Esophagus (tissue), 2 donors: ENCODE results near the gene DPP6. TPM values are rescaled to one million over a fixed set of nuclear protein-coding genes. Genes with fewer than 3 reads are reported as not detected.
"Not testable (repeated sequence)": the region's sequence is repeated elsewhere in the genome, so short reads cannot be mapped to it uniquely, and the experiment has no call there.

Source experiments
- H3K27ac ChIP-seq, 2 donors: one replicate each; pipeline ENCODE4 v1.5.1; 2013; ENCODE audit warnings: low read depth in 2 of 2, mild to moderate bottlenecking in 2 of 2, inconsistent platforms in 1 of 2, low read length in 1 of 2, moderate library complexity in 1 of 2
- H3K27me3 ChIP-seq, 2 donors: one replicate each; pipeline ENCODE4 v1.6.1; 2013; ENCODE audit warnings: low read length in 2 of 2, control low read depth in 1 of 2, mild to moderate bottlenecking in 1 of 2; ENCODE audit not compliant: insufficient read depth in 2 of 2, control insufficient read depth in 1 of 2
- H3K36me3 ChIP-seq, 2 donors: one replicate each; pipeline ENCODE4 v1.6.1; 2013; ENCODE audit warnings: low read length in 1 of 2; ENCODE audit not compliant: control insufficient read depth in 2 of 2, insufficient read depth in 2 of 2
- H3K4me1 ChIP-seq, 2 donors: one replicate each; pipeline ENCODE4 v1.6.1; 2013; ENCODE audit warnings: low read length in 1 of 2; ENCODE audit not compliant: control insufficient read depth in 2 of 2, insufficient read depth in 2 of 2
- H3K4me3 ChIP-seq, 2 donors: one replicate each; pipeline ENCODE4 v1.5.1; 2013; ENCODE audit warnings: low read length in 2 of 2, mild to moderate bottlenecking in 2 of 2, low read depth in 1 of 2, moderate library complexity in 1 of 2
- H3K9me3 ChIP-seq, 2 donors: one replicate each; pipeline ENCODE4 v1.6.1; 2013; ENCODE audit warnings: mild to moderate bottlenecking in 2 of 2, low read depth in 1 of 2, low read length in 1 of 2, moderate library complexity in 1 of 2; ENCODE audit not compliant: control insufficient read depth in 2 of 2, insufficient read depth in 1 of 2
- WGBS, 2 donors: extraction: QIAGEN DNeasy Blood & Tissue Kit; methylation state at CpG; one replicate each; pipeline ENCODE4 v1.1.7; 2013; 5-methylcytosine and 5-hydroxymethylcytosine counted together
- polyA plus RNA-seq, 2 donors: library from polyadenylated mRNA; stranded (reverse); fragments of 200-250 nt; gene quantifications; one replicate each; pipeline ENCODE4 v1.2.3, GENCODE V29; 2013
- donor health status: healthy with polysubstance abuse.
- donor health status: Bipolar disorder and iron deficiency.

DPP6 gene
- polyA plus RNA-seq, 2 donors, result 0.24 to 0.60 TPM

DNA sequence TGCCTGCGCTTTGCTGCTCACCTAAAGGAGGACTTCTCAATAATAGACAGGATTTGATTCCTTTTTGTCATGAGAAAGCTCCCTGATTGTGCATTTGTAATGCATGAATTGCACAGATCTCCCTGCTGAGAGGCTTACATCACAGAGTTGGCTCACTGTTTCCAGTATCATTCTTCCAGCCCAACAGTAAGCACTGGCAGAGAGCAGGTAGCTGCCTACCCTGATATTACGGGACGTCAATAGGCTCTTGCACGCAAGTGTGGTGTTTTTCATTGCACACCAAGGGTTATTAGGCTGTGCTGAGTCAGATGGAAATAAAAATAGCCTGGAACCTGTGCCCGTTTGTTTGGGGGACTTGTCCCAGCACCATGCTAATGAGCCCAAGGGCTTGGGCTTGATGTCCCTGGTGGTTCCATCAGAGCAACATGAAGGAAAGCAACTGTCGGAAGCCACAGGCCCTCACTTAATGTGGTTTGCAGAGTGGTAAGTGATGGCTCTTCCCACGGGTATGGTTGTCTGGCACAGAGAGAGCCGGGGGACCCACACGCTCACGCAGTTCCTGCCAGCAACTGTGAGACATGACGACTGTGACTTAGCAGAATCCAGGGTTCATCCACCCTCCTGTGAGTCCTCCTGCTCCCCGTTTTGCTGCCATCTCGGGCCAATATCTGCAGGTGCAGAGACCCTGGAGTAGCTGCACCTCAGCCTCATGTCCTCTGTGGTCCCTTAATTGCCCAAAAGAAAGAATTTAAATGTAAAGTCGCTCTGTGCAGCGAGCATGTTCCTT is 20.4 kb downstream of the DPP6 start:
- not testable (repeated sequence) for H3K4me3 ChIP-seq, H3K9me3 ChIP-seq, H3K36me3 ChIP-seq, H3K27ac ChIP-seq, H3K27me3 ChIP-seq, H3K4me1 ChIP-seq
- 74 to 81% methylated on average over 15 of the region's 15 CpGs for WGBS, 2 donors

DNA sequence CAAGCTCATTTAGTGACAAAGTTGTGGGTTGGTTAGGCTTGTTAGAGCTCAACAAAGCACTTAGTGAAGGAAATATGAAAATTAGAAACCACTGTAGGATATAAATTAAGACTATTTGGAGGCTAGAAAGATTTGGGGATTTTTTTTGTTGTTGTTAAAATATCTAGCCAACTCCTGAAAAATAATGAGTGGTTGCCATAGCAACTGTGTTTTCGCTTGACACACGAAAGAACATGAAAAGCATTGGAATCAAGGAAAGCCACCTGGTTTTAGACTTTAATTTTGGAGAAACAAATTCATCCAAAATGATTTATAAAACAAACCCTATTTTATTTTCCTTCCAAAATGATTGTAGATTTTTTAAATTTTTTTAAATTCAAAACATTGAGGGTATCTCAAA is 26.3 kb downstream of the DPP6 start:
- not testable (repeated sequence) for H3K4me1 ChIP-seq
- WGBS, 2 donors, result 69 to 78% methylated on average over 2 of the region's 2 CpGs

DNA sequence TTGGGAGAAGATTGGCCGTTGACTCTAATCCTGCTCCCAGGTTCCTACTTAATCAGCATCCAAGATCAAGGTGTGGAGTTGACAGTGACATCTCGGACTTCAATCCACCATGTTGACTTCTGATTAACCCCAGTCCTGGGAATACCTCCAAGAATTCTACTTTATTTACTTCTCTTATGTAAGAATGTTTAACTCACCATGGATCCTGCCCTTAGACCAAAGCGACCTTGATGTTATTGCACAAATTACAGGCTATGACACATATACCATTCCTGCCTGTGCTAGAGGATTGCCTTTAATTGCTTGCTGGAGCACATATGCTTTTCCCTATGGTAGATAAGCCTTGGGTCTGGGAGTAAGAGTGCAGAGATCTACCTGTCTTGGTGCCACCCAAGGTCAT is 28.1 kb downstream of the DPP6 start:
- not testable (repeated sequence) for H3K36me3 ChIP-seq, H3K4me1 ChIP-seq, H3K9me3 ChIP-seq, H3K4me3 ChIP-seq, H3K27me3 ChIP-seq, H3K27ac ChIP-seq
- WGBS, 2 donors, result 78% methylated on average over 3 of the region's 3 CpGs

More for the DNA sequence above, 26.3 kb downstream of the DPP6 start:
- H3K9me3 ChIP-seq, H3K27ac ChIP-seq, H3K27me3 ChIP-seq, H3K4me3 ChIP-seq, H3K36me3 ChIP-seq: not testable (repeated sequence)

DNA sequence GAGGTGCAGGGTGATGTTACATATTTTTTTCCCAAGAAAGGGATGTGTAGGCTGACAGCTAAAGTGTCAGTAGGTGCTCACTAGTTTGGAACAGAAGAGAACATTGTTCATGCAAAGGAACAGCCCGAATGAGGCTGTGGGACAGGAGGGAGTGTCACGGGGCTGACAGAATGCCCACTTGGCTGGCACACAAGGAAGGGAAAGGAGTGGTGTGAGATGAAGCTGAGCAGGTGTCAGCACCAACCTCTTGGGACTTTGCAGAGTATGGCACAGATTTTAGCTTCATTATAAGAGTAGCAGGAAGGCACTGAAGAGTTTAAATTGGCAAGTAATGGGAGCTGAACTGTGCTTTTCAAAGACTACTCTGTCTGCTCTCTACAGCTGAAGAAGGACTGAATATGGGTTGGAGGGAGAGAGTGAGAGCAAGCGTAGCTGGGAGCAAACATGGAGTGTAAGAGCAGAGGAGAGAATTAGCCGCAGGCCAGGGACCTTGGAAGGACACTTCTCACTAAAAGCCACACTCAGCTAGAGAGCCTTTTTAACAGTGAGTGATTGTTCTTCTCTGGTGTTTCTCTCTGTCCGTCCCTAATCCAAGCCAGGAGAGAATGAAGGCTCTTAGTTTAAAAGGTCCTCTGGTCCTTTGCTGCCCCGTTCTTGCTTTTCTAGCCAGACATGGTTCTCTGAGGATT is 35.0 kb downstream of the DPP6 start:
- H3K36me3 ChIP-seq, H3K9me3 ChIP-seq, H3K4me3 ChIP-seq, H3K27ac ChIP-seq, H3K27me3 ChIP-seq, H3K4me1 ChIP-seq: not testable (repeated sequence)
- 53 to 72% methylated on average over 4 to 5 of the region's 6 CpGs for WGBS, 2 donors

DNA sequence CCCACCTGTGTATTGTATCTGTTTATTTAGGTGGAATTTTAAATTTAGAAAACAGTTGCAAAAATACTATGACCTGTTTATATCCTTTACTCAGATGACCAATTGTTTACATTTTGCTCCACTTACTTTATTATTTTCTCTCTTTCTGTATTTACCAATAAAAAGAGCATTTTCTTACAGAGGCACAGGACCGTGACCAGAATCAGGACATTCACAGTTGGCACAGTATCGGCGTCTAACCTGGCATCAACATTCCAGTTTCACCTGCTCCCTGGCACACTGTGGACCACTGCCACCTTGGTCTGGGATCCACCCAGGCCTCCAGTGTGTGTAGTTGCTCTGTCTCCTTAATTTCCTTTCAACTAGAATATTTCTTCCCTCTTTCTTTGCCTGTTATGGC is 39.9 kb downstream of the DPP6 start:
- H3K27ac ChIP-seq, H3K9me3 ChIP-seq, H3K4me3 ChIP-seq, H3K4me1 ChIP-seq, H3K36me3 ChIP-seq, H3K27me3 ChIP-seq: not testable (repeated sequence)
- 82 to 87% methylated on average over 3 of the region's 3 CpGs for WGBS, 2 donors

DNA sequence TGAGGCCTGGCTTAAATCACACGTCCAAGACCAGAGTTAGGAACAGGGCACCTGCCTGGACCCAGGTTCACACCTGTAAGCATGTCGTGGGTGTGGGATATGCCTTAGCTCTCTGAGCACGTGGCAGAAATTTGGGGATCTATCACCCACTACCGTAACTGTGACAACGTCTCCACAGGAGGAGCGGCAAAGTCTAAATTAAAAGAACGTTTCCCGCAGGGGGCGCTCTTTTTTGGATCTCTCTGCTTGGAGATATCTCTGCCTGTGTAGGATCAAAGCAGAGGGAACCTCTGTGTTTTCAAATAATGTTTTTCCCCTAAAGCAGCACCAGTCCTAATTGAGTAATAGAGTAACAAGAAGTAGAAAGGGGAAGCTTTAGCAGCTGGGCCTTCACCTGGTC is 43.0 kb downstream of the DPP6 start:
- H3K4me1 ChIP-seq, H3K36me3 ChIP-seq, H3K27me3 ChIP-seq, H3K4me3 ChIP-seq, H3K9me3 ChIP-seq, H3K27ac ChIP-seq: not testable (repeated sequence)
- WGBS, 2 donors, result 48 to 80% methylated on average over 1 to 9 of the region's 9 CpGs

DNA sequence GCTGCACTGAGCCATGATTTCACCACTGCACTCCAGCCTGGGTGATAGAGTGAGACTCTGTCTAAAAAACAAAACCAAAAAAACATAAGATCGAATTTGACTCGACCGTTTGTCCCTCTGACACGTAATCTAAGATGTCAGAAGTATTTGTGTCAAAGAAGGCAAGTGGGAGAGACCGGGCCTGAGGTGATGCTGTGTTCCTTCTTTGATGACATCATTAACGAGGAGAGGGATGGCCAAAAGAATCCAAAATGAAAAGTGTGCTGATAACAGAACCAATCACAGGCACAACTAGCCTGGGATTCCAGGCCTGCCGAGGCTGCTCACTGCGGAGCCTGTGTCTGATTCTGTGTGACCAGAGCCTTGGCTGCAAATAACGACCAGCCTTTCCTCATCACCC is 52.9 kb downstream of the DPP6 start:
- not testable (repeated sequence) for H3K4me1 ChIP-seq, H3K4me3 ChIP-seq, H3K9me3 ChIP-seq, H3K36me3 ChIP-seq, H3K27ac ChIP-seq, H3K27me3 ChIP-seq
- 75 to 77% methylated on average over 9 of the region's 9 CpGs for WGBS, 2 donors

DNA sequence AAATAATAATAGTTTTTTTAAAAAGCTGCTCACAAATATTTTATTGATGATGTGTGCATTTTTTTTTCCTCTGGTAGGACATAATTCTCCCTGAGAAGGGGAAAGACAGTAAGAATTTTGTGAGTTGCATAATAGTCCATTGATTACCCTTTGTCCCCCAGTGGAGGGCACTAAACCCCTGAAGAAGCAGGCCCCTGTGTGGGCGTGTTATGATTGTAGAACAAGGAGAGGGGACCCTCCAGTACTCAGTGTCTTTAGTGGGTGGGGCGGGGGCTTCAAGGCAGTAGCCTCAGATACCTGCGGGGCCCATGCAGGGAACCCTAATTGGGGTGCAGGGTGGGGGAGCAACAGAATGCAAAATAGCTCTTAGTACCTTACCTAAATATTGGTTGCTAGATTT is 57.4 kb downstream of the DPP6 start:
- H3K4me1 ChIP-seq, result not testable (repeated sequence)

DNA sequence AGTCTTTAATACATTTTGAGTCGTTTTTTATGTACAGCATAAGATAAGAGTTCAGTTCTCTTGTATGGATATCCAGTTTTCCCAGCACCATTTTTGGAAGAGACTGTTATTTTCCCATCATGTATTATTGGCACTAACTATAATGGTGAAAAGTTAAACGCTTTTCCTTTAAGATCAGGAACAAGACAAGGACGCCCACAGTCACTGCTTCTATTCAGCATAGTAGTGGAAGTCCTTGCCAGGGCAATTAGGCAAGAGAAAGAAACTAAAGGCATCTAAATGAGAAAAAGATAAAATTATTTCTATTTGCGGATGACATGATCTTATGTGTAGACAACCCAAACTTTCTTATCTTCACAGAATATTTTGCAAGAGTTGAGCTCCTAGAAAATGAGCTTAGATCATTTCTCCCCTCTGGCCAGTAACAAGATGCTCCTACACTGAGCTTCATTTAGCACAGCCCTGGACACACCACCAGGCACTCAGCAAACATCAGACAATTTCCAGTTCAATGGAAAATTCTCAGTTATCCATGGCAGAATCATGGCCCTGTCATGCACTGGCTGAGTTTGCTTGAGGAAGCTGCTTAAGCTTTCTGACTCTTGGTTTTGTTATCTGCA is 61.6 kb downstream of the DPP6 start:
- not testable (repeated sequence) for H3K27ac ChIP-seq, H3K4me1 ChIP-seq, H3K9me3 ChIP-seq, H3K27me3 ChIP-seq, H3K36me3 ChIP-seq, H3K4me3 ChIP-seq
- 64 to 66% methylated on average over 4 of the region's 4 CpGs for WGBS, 2 donors

More for the DNA sequence above, 57.4 kb downstream of the DPP6 start:
- H3K4me3 ChIP-seq, H3K27ac ChIP-seq, H3K36me3 ChIP-seq, H3K9me3 ChIP-seq, H3K27me3 ChIP-seq: not testable (repeated sequence)
- no CpG with 5 or more reads among the region's 3 CpGs for WGBS, 2 donors
